ENCODE data around the gene WRAP53. TPM values are rescaled to one million over a fixed set of nuclear protein-coding genes. Genes with fewer than 3 reads are reported as not detected.

Gene WRAP53
- total RNA-seq, 4 donors from 2014 or later, result 1.0 to 8.8 (median 6.2) TPM

DNA sequence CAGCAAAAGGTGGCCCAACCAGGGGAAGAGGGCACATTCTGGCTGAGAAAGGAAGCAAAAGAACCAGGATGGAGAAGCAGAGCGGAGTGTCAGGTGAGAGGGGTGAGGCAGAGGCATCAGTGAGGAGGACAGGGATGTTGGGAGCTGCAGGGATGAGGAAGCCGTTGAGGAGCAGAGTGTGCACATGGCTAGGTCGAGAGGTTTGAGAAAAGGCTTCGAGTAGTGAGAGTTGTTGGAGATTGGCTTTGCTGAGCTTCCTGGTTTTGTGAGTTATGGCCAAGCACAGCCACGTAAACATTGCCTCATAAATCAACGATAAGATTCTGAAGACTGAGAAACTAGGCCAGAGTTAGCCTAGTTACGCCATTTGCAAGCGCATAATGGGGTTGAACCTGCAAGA is 56.1 kb downstream of the WRAP53 start:
- TF ChIP-seq, protein P1, sequence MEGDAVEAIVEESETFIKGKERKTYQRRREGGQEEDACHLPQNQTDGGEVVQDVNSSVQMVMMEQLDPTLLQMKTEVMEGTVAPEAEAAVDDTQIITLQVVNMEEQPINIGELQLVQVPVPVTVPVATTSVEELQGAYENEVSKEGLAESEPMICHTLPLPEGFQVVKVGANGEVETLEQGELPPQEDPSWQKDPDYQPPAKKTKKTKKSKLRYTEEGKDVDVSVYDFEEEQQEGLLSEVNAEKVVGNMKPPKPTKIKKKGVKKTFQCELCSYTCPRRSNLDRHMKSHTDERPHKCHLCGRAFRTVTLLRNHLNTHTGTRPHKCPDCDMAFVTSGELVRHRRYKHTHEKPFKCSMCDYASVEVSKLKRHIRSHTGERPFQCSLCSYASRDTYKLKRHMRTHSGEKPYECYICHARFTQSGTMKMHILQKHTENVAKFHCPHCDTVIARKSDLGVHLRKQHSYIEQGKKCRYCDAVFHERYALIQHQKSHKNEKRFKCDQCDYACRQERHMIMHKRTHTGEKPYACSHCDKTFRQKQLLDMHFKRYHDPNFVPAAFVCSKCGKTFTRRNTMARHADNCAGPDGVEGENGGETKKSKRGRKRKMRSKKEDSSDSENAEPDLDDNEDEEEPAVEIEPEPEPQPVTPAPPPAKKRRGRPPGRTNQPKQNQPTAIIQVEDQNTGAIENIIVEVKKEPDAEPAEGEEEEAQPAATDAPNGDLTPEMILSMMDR (IDR thresholded peaks at IDR 0.05), result no peak
- no peak for TF ChIP-seq POLR2A (IDR thresholded peaks at IDR 0.05)
- H3K4me3 ChIP-seq, result no peak overlapping the region
- intact Hi-C loops (cut with DNase I; ENCODE audit: low total_unique reads), result loop anchor here (10.0 kb wide), 1 partner anchor 80 kb away; no protein-coding TSS in a partner anchor
- DNase-seq, result no peak
- H3K36me3 ChIP-seq, result no peaks in the 10 kb centered on the region
- peaks cover 0 to 7% of the 10 kb centered on the region in 2 donors for H3K4me1 ChIP-seq
- no peaks in the 10 kb centered on the region for H3K27me3 ChIP-seq
- no peaks in the 10 kb centered on the region for H3K9me3 ChIP-seq
- peak overlapping the region; percentile 7 to 10 for H3K27ac ChIP-seq

DNA sequence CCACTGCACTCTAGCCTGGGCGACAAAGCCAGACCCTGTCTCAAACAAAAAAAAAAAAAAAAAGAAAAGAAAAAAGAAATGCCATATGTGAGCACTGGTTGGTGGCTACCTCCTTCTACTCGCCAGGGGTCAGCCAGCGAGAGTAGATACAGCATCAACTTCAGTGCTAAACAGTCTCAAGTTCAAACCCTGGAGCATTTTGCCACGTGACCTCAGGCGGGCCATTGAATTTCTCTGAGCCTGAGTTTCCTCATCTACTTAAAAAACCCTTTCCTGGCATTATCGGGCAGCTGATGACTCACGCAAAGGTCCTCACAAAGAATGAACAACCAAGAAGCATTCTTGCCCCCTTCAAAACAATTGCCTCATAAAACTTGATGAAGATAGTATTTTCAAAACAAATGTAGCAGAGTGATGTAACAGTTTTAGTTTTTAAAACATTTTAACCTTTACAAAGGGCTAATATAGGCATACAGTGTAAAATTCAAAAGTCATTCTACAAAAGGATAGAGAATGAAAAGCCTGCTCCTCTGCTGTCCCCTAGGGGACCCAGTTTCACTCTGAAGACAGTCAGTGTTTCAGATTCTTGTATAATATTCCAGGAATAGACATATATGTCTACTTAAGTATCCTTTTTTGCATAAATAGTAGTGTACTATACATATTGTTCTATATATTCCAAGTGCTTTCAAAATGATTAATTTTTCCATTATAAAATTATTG is 57.6 kb downstream of the WRAP53 start:
- Histone ChIP-seq H3K4me1 (peaks cover 0 to 7% of the 10 kb centered on the region in 2 donors), H3K9me3 (no peaks in the 10 kb centered on the region), H3K27ac (no peak overlapping the region), H3K4me3 (no peak overlapping the region), H3K27me3 (no peaks in the 10 kb centered on the region), H3K36me3 (no peaks in the 10 kb centered on the region)
- TF ChIP-seq, protein P1 (IDR thresholded peaks at IDR 0.05), result no peak
- no peak for TF ChIP-seq POLR2A (IDR thresholded peaks at IDR 0.05)
- intact Hi-C loops (cut with DNase I; ENCODE audit: low total_unique reads), result loop anchor here (10.0 kb wide), 1 partner anchor 79 kb away; no protein-coding TSS in a partner anchor
- DNase-seq, result peak in 1 of 2 donors; percentile 50

DNA sequence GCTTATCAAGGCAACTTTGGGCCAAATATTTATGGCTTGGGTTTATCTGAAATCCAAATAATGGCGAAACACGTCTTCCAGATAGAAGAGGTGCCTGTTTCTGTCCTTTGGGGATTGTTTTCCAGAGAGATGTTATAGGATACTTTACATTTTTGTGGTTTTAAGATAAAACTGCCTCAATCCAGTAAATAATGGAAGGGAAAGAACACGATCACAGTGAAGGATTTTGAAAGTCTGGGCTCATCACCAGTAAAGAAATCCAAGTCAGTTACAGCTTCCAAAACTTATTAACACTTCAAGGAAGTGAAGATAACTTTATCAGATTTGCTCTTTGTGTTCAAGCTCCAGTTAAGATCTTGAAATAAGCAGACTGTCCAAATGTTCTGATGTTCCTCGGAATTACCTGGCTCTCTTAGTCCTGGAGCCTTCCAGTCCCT is 59.4 kb downstream of the WRAP53 start:
- Histone ChIP-seq H3K4me1 (peaks cover 0 to 7% of the 10 kb centered on the region in 2 donors), H3K4me3 (no peak overlapping the region), H3K36me3 (no peaks in the 10 kb centered on the region), H3K27me3 (no peaks in the 10 kb centered on the region), H3K27ac (peak overlapping the region; percentile 49 to 63), H3K9me3 (no peaks in the 10 kb centered on the region)
- intact Hi-C loops (cut with DNase I; ENCODE audit: low total_unique reads), result loop anchor here (10.0 kb wide), 1 partner anchor 77 kb away; no protein-coding TSS in a partner anchor
- DNase-seq, result no peak
- TF ChIP-seq POLR2A (IDR thresholded peaks at IDR 0.05), result no peak
- TF ChIP-seq, protein P1 (IDR thresholded peaks at IDR 0.05), result no peak

DNA sequence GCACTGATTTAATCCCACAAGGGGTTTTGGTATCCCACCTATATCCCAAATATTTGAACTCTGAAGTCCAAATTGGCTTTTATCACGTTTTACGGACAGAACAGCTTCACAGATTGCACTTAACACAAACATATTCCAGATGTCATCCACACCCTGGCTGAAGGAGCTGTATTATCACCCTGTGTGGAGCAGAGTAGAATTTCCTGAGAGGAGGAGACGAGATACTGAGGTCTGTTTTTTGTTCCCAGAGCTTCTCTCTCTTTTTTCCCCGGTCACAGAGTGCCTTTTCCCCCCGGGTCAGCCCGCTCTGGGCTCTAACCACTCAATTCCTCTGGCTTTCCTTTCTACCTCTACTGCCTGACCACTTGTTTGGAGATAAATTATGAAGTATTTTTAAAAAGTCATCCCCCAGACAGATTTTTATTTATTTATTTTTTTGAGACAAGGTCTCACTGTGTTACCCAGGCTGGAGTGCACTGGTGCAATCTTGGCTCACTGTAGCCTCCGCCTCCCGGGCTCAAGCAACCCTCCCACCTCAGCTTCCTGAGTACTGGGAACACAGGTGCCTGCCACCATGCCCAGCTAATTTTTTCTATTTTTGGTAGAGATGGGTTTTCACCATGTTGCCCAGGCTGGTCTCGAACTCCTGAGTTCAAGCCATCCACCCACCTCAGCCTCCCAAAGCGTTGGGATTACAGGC is 59.9 kb downstream of the WRAP53 start:
- H3K27ac ChIP-seq, result peak overlapping the region; percentile 49 to 63
- H3K9me3 ChIP-seq, result no peaks in the 10 kb centered on the region
- H3K36me3 ChIP-seq, result no peaks in the 10 kb centered on the region
- intact Hi-C loops (cut with DNase I; ENCODE audit: low total_unique reads), result loop anchor here (10.0 kb wide), 1 partner anchor 77 kb away; no protein-coding TSS in a partner anchor
- H3K4me3 ChIP-seq, result no peak overlapping the region
- TF ChIP-seq, protein P1 (IDR thresholded peaks at IDR 0.05), result no peak
- TF ChIP-seq POLR2A (IDR thresholded peaks at IDR 0.05), result no peak
- DNase-seq, result peak in 1 of 2 donors; percentile 26
- no peaks in the 10 kb centered on the region for H3K27me3 ChIP-seq
- peaks cover 0 to 7% of the 10 kb centered on the region in 2 donors for H3K4me1 ChIP-seq

Data from uterus (tissue), 4 donors.